Effector memory CD4-positive, alpha-beta T cell (primary cell): ENCODE results near the gene TSPAN32.

Source experiments
- DNase-seq, 3 donors: peaks; one replicate each; pipeline ENCODE4 v3.0.0-alpha.2; 2020
- H3K27ac ChIP-seq: 2 replicates; pipeline ENCODE4 v1.7.0; 2013; ENCODE audit warnings: mild to moderate bottlenecking, low read length, moderate library complexity; ENCODE audit not compliant: insufficient read depth, poor library complexity, severe bottlenecking
- H3K27me3 ChIP-seq: replicated peaks from 2 replicates; pipeline ENCODE4 v1.7.0; 2013; ENCODE audit warnings: mild to moderate bottlenecking, low read length; ENCODE audit not compliant: insufficient read depth, control insufficient read depth, poor library complexity, severe bottlenecking
- H3K36me3 ChIP-seq: 2 replicates; pipeline ENCODE4 v1.7.0; 2013; ENCODE audit warnings: mild to moderate bottlenecking, low read length, moderate library complexity; ENCODE audit not compliant: control insufficient read depth, insufficient read depth
- H3K4me1 ChIP-seq: 2 replicates; pipeline ENCODE4 v1.7.0; 2013; ENCODE audit warnings: low read length, mild to moderate bottlenecking; ENCODE audit not compliant: control insufficient read depth, insufficient read depth, poor library complexity, severe bottlenecking
- H3K4me3 ChIP-seq: 2 replicates; pipeline ENCODE4 v1.7.0; 2013; ENCODE audit warnings: low read length, low read depth, mild to moderate bottlenecking; ENCODE audit not compliant: insufficient read depth, poor library complexity, severe bottlenecking
- H3K9me3 ChIP-seq: 2 replicates; pipeline ENCODE4 v1.7.0; 2013; ENCODE audit warnings: mild to moderate bottlenecking, low read length, moderate library complexity; ENCODE audit not compliant: control insufficient read depth

Gene TSPAN32

GRCh38 chr11:2310073-2310785 is 8.4 kb downstream of the TSPAN32 start:
- H3K4me3 ChIP-seq = no peak overlapping the region
- H3K27me3 ChIP-seq = no peaks in the 10 kb centered on the region
- peaks cover 25% of the 10 kb centered on the region for H3K4me1 ChIP-seq
- no peak overlapping the region for H3K27ac ChIP-seq
- H3K36me3 ChIP-seq = no peaks in the 10 kb centered on the region
- H3K9me3 ChIP-seq = no peaks in the 10 kb centered on the region
- no peak for DNase-seq

- no peaks in the 10 kb centered on the region for H3K9me3 ChIP-seq
- H3K4me3 ChIP-seq = no peak overlapping the region
- H3K4me1 ChIP-seq = peaks cover 18% of the 10 kb centered on the region
- H3K27me3 ChIP-seq = no peaks in the 10 kb centered on the region
- no peak for DNase-seq
- H3K27ac ChIP-seq = no peak overlapping the region
- H3K36me3 ChIP-seq = no peaks in the 10 kb centered on the region
These were observed 9.1 kb downstream of the TSPAN32 start for GRCh38 chr11:2310786-2311352.

GRCh38 chr11:2311353-2312133 is 9.7 kb downstream of the TSPAN32 start:
- H3K4me1 ChIP-seq = peaks cover 12% of the 10 kb centered on the region

GRCh38 chr11:2312232-2313042 is 10.6 kb downstream of the TSPAN32 start:
- peaks cover 3% of the 10 kb centered on the region for H3K4me1 ChIP-seq
- no peak overlapping the region for H3K27ac ChIP-seq
- H3K9me3 ChIP-seq = no peaks in the 10 kb centered on the region
- no peaks in the 10 kb centered on the region for H3K27me3 ChIP-seq
- no peak overlapping the region for H3K4me3 ChIP-seq
- no peaks in the 10 kb centered on the region for H3K36me3 ChIP-seq
- no peak for DNase-seq

More at GRCh38 chr11:2311353-2312133, 9.7 kb downstream of the TSPAN32 start:
- Histone ChIP-seq H3K9me3 (no peaks in the 10 kb centered on the region), H3K27me3 (no peaks in the 10 kb centered on the region), H3K4me3 (no peak overlapping the region), H3K27ac (no peak overlapping the region), H3K36me3 (no peaks in the 10 kb centered on the region)
- DNase-seq = no peak

- no peak for DNase-seq
- Histone ChIP-seq H3K9me3 (no peaks in the 10 kb centered on the region), H3K27ac (no peak overlapping the region), H3K36me3 (no peaks in the 10 kb centered on the region), H3K4me1 (peaks cover 2% of the 10 kb centered on the region), H3K27me3 (no peaks in the 10 kb centered on the region), H3K4me3 (no peak overlapping the region)
These were observed 11.5 kb downstream of the TSPAN32 start for GRCh38 chr11:2313051-2313951.

GRCh38 chr11:2314136-2314524 is 12.3 kb downstream of the TSPAN32 start:
- no peaks in the 10 kb centered on the region for H3K9me3 ChIP-seq
- H3K4me3 ChIP-seq = no peak overlapping the region
- no peak overlapping the region for H3K27ac ChIP-seq
- peaks cover 2% of the 10 kb centered on the region for H3K4me1 ChIP-seq
- H3K36me3 ChIP-seq = no peaks in the 10 kb centered on the region
- DNase-seq = no peak
- no peaks in the 10 kb centered on the region for H3K27me3 ChIP-seq

- no peak overlapping the region for H3K4me3 ChIP-seq
- peaks cover 2% of the 10 kb centered on the region for H3K4me1 ChIP-seq
- no peaks in the 10 kb centered on the region for H3K27me3 ChIP-seq
- no peaks in the 10 kb centered on the region for H3K9me3 ChIP-seq
- DNase-seq = no peak
- H3K36me3 ChIP-seq = no peaks in the 10 kb centered on the region
- H3K27ac ChIP-seq = no peak overlapping the region
These were observed 12.9 kb downstream of the TSPAN32 start for GRCh38 chr11:2314525-2315394.

GRCh38 chr11:2315395-2316168 is 13.8 kb downstream of the TSPAN32 start:
- Histone ChIP-seq H3K27ac (no peak overlapping the region), H3K9me3 (no peaks in the 10 kb centered on the region), H3K36me3 (no peaks in the 10 kb centered on the region), H3K4me3 (no peak overlapping the region), H3K4me1 (peaks cover 2% of the 10 kb centered on the region), H3K27me3 (no peaks in the 10 kb centered on the region)
- no peak for DNase-seq
